Neural progenitor cell (in vitro differentiated cells): ENCODE results near the gene PITPNC1. TPM values are rescaled to one million over a fixed set of nuclear protein-coding genes. Genes with fewer than 3 reads are reported as not detected.

Experiments used
- DNase-seq: peaks from one replicate; pipeline ENCODE4 v3.0.0-alpha.2; 2016; ENCODE audit warnings: low spot score
- H2AFZ ChIP-seq: fragments of 200-600 bp; sonication (generic); replicated peaks from 2 replicates; pipeline ENCODE4 v1.6.1; 2016; ENCODE audit warnings: antibody characterized with exemption
- H3F3A ChIP-seq: fragments of 200-600 bp; sonication (generic); 2 replicates; pipeline ENCODE4 v1.6.1; 2016; ENCODE audit warnings: antibody characterized with exemption, low read depth
- H3K27ac ChIP-seq: fragments of 200-600 bp; sonication (generic); 2 replicates; pipeline ENCODE4 v1.5.1; 2016; ENCODE audit warnings: mild to moderate bottlenecking
- H3K27me3 ChIP-seq: fragments of 200-600 bp; sonication (generic); 2 replicates; pipeline ENCODE4 v1.6.1; 2016; ENCODE audit warnings: mild to moderate bottlenecking, moderate library complexity
- H3K36me3 ChIP-seq: fragments of 200-600 bp; sonication (generic); 2 replicates; pipeline ENCODE4 v1.5.1; 2016
- H3K4me1 ChIP-seq: fragments of 200-600 bp; sonication (generic); 2 replicates; pipeline ENCODE4 v1.6.1; 2016; ENCODE audit warnings: mixed run types
- H3K4me2 ChIP-seq: fragments of 200-600 bp; sonication (generic); 2 replicates; pipeline ENCODE4 v1.6.1; 2016
- H3K4me3 ChIP-seq: fragments of 200-600 bp; sonication (generic); 2 replicates; pipeline ENCODE4 v1.5.1; 2016
- H3K79me2 ChIP-seq: fragments of 200-600 bp; sonication (generic); 2 replicates; pipeline ENCODE4 v1.6.1; 2016; ENCODE audit warnings: low read depth
- H3K9ac ChIP-seq: fragments of 200-600 bp; sonication (generic); 2 replicates; pipeline ENCODE4 v1.6.1; 2016
- H3K9me3 ChIP-seq: fragments of 200-600 bp; sonication (generic); 2 replicates; pipeline ENCODE4 v1.5.1; 2016; ENCODE audit warnings: low read depth
- H4K20me1 ChIP-seq: fragments of 200-600 bp; sonication (generic); 2 replicates; pipeline ENCODE4 v1.6.1; 2016; ENCODE audit warnings: low read depth
- H3K27ac Mint-ChIP-seq: 3 replicates; pipeline ENCODE4 v1.8.0; 2021; ENCODE audit warnings: mixed read lengths
- H3K27me3 Mint-ChIP-seq: 2 replicates; pipeline ENCODE4 v1.8.0; 2022; ENCODE audit warnings: low read depth, mild to moderate bottlenecking, inconsistent platforms, moderate library complexity, mixed read lengths; ENCODE audit not compliant: insufficient read depth
- H3K36me3 Mint-ChIP-seq: 3 replicates; pipeline ENCODE4 v1.8.0; 2021; ENCODE audit warnings: mixed read lengths
- H3K4me1 Mint-ChIP-seq: 3 replicates; pipeline ENCODE4 v1.8.0; 2021; ENCODE audit warnings: mixed read lengths
- H3K4me3 Mint-ChIP-seq: 3 replicates; pipeline ENCODE4 v1.8.0; 2021; ENCODE audit warnings: mild to moderate bottlenecking, moderate library complexity, mixed read lengths
- H3K9me3 Mint-ChIP-seq: 3 replicates; pipeline ENCODE4 v1.8.0; 2020; ENCODE audit warnings: mixed read lengths
- EZH2 ChIP-seq: fragments of 200-600 bp; sonication (generic); IDR thresholded peaks from 2 replicates; pipeline ENCODE4 v1.6.1; 2017; ENCODE audit warnings: antibody characterized with exemption, mild to moderate bottlenecking, moderate library complexity
- EZH2phosphoT487 ChIP-seq: fragments of 200-600 bp; sonication (generic); IDR thresholded peaks from 2 replicates; pipeline ENCODE4 v1.6.1; 2017; ENCODE audit warnings: antibody characterized with exemption
- total RNA-seq: library from RNA; depleted of rRNA; stranded (reverse); fragments of >200 nt; gene quantifications from 2 replicates; pipeline ENCODE4 v1.2.3, GENCODE V29; 2015; ENCODE audit warnings: low replicate concordance
- TF ChIP-seq, protein P1 (sequence below): fragments of 200-600 bp; sonication (generic); IDR thresholded peaks from 2 replicates; pipeline ENCODE4 v1.5.1; 2017; ENCODE audit warnings: antibody characterized with exemption, mild to moderate bottlenecking

Gene PITPNC1
- total RNA-seq, 1 donor from 2014 or later = 8.1 TPM

DNA sequence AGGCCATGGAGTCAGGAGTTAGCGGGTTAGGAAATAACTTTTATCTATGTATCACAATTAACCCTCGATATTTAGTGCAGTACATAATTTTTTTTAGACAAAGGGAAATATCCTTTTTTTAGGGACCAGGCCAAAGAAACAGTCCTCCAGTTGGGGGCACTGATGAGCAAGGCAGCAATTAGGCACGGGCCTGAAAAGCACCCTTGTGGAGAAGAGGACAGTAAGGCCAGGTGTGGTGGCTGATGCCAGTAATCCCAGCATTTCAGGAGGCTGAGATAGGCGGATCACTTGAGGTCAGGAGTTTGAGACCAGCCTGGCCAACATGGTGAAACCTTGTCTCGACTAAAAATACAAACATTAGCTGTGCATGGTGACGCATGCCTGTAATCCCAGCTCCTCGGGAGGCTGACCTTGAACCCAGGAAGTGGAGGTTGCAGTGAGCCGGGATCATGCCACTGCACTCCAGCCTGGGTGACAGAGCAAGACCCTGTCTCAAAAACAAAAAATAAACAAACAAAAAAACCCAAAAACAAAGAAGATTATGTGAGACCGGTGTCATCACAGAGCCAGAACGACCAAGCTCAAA is 182.4 kb downstream of the PITPNC1 start:
- no peaks in the 10 kb centered on the region for H3K4me1 ChIP-seq
- H3K36me3 ChIP-seq = no peaks in the 10 kb centered on the region
- no peak overlapping the region for H3K4me3 ChIP-seq
- no peaks in the 10 kb centered on the region for H3K9me3 Mint-ChIP-seq
- no peaks in the 10 kb centered on the region for H3K27me3 ChIP-seq
- H3K4me1 Mint-ChIP-seq = peaks cover 6% of the 10 kb centered on the region
- H3K36me3 Mint-ChIP-seq = peaks cover 4% of the 10 kb centered on the region
- no peak overlapping the region for H3K27ac Mint-ChIP-seq
- H3F3A ChIP-seq = no peaks in the 10 kb centered on the region
- H4K20me1 ChIP-seq = no peaks in the 10 kb centered on the region
- DNase-seq = no peak
- H2AFZ ChIP-seq = no peak overlapping the region
- no peak overlapping the region for H3K9ac ChIP-seq
- no peak overlapping the region for H3K4me2 ChIP-seq
- H3K9me3 ChIP-seq = no peaks in the 10 kb centered on the region
- no peak overlapping the region for H3K27ac ChIP-seq
- H3K4me3 Mint-ChIP-seq = no peak overlapping the region
- H3K79me2 ChIP-seq = no peaks in the 10 kb centered on the region
- no peaks in the 10 kb centered on the region for H3K27me3 Mint-ChIP-seq
- TF ChIP-seq EZH2phosphoT487 (no peak), EZH2 (no peak)
- TF ChIP-seq, protein P1, sequence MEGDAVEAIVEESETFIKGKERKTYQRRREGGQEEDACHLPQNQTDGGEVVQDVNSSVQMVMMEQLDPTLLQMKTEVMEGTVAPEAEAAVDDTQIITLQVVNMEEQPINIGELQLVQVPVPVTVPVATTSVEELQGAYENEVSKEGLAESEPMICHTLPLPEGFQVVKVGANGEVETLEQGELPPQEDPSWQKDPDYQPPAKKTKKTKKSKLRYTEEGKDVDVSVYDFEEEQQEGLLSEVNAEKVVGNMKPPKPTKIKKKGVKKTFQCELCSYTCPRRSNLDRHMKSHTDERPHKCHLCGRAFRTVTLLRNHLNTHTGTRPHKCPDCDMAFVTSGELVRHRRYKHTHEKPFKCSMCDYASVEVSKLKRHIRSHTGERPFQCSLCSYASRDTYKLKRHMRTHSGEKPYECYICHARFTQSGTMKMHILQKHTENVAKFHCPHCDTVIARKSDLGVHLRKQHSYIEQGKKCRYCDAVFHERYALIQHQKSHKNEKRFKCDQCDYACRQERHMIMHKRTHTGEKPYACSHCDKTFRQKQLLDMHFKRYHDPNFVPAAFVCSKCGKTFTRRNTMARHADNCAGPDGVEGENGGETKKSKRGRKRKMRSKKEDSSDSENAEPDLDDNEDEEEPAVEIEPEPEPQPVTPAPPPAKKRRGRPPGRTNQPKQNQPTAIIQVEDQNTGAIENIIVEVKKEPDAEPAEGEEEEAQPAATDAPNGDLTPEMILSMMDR = peak; percentile 49

DNA sequence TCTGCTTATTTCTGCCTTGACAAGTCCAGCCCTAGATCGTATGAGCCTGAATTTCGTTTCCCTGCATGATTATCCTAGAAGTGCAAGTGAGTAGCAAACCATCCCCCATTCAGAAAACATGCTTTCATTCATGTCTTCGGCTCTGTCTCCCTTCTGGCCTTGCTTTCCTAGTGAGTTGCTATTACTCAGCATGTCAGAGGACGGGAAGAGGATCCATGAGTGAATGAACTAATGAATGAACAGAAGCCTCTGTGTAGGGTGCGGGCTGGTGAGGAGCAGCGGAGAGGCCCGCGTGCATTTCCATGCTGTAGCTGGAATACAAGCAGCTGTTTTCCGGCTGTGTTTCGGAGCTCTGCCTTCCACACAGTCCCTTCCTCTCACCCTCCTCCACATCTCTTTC is 184.9 kb downstream of the PITPNC1 start:
- no peak overlapping the region for H3K4me3 Mint-ChIP-seq
- Histone ChIP-seq H2AFZ (no peak overlapping the region), H4K20me1 (no peaks in the 10 kb centered on the region), H3F3A (no peaks in the 10 kb centered on the region), H3K4me3 (no peak overlapping the region), H3K27ac (no peak overlapping the region), H3K79me2 (no peaks in the 10 kb centered on the region), H3K4me2 (no peak overlapping the region), H3K9me3 (no peaks in the 10 kb centered on the region), H3K9ac (no peak overlapping the region), H3K36me3 (no peaks in the 10 kb centered on the region), H3K4me1 (no peaks in the 10 kb centered on the region), H3K27me3 (no peaks in the 10 kb centered on the region)
- no peaks in the 10 kb centered on the region for H3K9me3 Mint-ChIP-seq
- peaks cover 6% of the 10 kb centered on the region for H3K4me1 Mint-ChIP-seq
- TF ChIP-seq, protein P1 = no peak
- TF ChIP-seq EZH2 (no peak), EZH2phosphoT487 (no peak)
- DNase-seq = no peak
- no peaks in the 10 kb centered on the region for H3K36me3 Mint-ChIP-seq
- H3K27ac Mint-ChIP-seq = no peak overlapping the region
- H3K27me3 Mint-ChIP-seq = no peaks in the 10 kb centered on the region

DNA sequence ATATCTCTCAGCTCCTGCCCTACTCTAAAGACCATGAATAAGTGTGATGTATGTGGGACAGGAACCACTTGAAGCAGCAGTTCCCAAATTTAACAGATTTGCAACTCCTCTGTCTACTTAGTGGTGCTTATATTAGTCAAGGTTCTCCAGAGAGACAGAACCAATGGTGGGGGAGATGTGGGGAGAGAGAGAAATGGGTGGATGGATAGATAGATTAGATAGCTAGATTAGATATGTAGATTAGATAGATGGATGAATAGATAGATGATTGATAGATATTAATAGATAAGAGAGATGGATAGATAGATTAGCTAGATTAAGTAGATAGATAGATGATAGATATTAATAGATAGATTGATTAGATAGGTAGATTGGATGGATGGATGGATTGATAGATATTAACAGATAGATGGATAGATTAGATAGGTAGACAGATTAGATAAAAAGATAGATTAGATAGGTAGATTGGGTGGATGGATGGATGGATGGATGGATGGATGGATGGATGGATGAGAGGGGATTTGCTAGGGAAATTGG is 186.7 kb downstream of the PITPNC1 start:
- Histone ChIP-seq H3F3A (no peaks in the 10 kb centered on the region), H3K4me3 (no peak overlapping the region), H3K4me1 (no peaks in the 10 kb centered on the region), H3K27me3 (no peaks in the 10 kb centered on the region), H2AFZ (no peak overlapping the region), H3K79me2 (no peaks in the 10 kb centered on the region), H3K36me3 (no peaks in the 10 kb centered on the region), H3K9ac (no peak overlapping the region), H4K20me1 (no peaks in the 10 kb centered on the region), H3K27ac (no peak overlapping the region), H3K9me3 (no peaks in the 10 kb centered on the region), H3K4me2 (no peak overlapping the region)
- no peaks in the 10 kb centered on the region for H3K27me3 Mint-ChIP-seq
- TF ChIP-seq, protein P1 = no peak
- no peak for TF ChIP-seq EZH2
- no peak for TF ChIP-seq EZH2phosphoT487
- H3K36me3 Mint-ChIP-seq = no peaks in the 10 kb centered on the region
- H3K9me3 Mint-ChIP-seq = no peaks in the 10 kb centered on the region
- H3K4me3 Mint-ChIP-seq = no peak overlapping the region
- no peak overlapping the region for H3K27ac Mint-ChIP-seq
- H3K4me1 Mint-ChIP-seq = peaks cover 11% of the 10 kb centered on the region
- no peak for DNase-seq
